ENCODE data around the gene PRRT3. TPM values are rescaled to one million over a fixed set of nuclear protein-coding genes. Genes with fewer than 3 reads are reported as not detected.
A peak's percentile ranks its signal among the peaks of the same experiment; 100 is the strongest.

PRRT3 gene
- total RNA-seq, 1 experiment from 2014 or later, result 9.2 TPM

DNA sequence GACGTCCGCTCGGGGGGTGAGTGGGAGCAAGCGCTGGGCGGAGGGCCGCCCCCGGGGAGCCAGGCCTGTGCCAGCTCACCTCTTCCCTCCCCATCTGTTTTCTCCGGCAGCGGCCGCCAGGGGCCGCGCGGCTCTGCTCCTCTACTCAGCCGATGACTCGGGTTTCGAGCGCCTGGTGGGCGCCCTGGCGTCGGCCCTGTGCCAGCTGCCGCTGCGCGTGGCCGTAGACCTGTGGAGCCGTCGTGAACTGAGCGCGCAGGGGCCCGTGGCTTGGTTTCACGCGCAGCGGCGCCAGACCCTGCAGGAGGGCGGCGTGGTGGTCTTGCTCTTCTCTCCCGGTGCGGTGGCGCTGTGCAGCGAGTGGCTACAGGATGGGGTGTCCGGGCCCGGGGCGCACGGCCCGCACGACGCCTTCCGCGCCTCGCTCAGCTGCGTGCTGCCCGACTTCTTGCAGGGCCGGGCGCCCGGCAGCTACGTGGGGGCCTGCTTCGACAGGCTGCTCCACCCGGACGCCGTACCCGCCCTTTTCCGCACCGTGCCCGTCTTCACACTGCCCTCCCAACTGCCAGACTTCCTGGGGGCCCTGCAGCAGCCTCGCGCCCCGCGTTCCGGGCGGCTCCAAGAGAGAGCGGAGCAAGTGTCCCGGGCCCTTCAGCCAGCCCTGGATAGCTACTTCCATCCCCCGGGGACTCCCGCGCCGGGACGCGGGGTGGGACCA, 19.2 kb downstream of the PRRT3 start:
- H3K36me3 Mint-ChIP-seq, result peaks cover 23% of the 10 kb centered on the region
- CTCF ChIA-PET, result interaction anchor here (0.6 to 5.5 kb wide), 34 partner anchors 9 to 431 kb away, joined by 3 to 143 read pairs (median 4); partner anchors contain the start of genes ARPC4, IL17RC, IL17RE and PRRT3
- H3K27ac Mint-ChIP-seq, result peak overlapping the region; percentile 53; the same call in 1 of the 2 replicates
- H3K4me1 Mint-ChIP-seq, result peaks cover 14% of the 10 kb centered on the region
- POLR2A ChIA-PET, result interaction anchor here (0.6 to 2.7 kb wide), 10 partner anchors 9 to 315 kb away, joined by 3 to 35 read pairs (median 6); partner anchors contain the start of genes ARPC4, IL17RE, PRRT3 and TATDN2
- peak; percentile 88 for DNase-seq (ENCODE audit: low spot score)
- peak; percentile 71 for ATAC-seq
- peaks cover 10% of the 10 kb centered on the region for H3K27me3 Mint-ChIP-seq (ENCODE audit: low read depth)
- H3K9me3 Mint-ChIP-seq, result peaks cover 8% of the 10 kb centered on the region; the same call in 1 of the 2 replicates
- peak overlapping the region; percentile 93 for H3K4me3 Mint-ChIP-seq
- no peak for TF ChIP-seq ELF4 (CRISPR knock-in tag; IDR thresholded peaks at IDR 0.05; ENCODE audit: low read depth)
- TF ChIP-seq ZMAT4 (CRISPR knock-in tag; IDR thresholded peaks at IDR 0.05), result no peak
- no peak for TF ChIP-seq MLX (CRISPR knock-in tag; IDR thresholded peaks at IDR 0.05)
- TF ChIP-seq CBFB (CRISPR knock-in tag; IDR thresholded peaks at IDR 0.05; ENCODE audit: low read depth), result 0 out of 2 replicates have a peak, but pooled peaks have one; percentile 38
- TF ChIP-seq ETV6 (CRISPR knock-in tag; IDR thresholded peaks at IDR 0.05), result no peak
- TF ChIP-seq GRHL2 (CRISPR knock-in tag; IDR thresholded peaks at IDR 0.05; ENCODE audit: insufficient replicate concordance, severe bottlenecking), result no peak
- TF ChIP-seq NR3C1 (CRISPR knock-in tag; conservative IDR thresholded peaks at IDR 0.05; ENCODE audit: low read depth), result no peak
- TF ChIP-seq MAX (CRISPR knock-in tag; IDR thresholded peaks at IDR 0.05), result peak; percentile 88; the same call in 1 of the 2 replicates
- TF ChIP-seq, protein P1, sequence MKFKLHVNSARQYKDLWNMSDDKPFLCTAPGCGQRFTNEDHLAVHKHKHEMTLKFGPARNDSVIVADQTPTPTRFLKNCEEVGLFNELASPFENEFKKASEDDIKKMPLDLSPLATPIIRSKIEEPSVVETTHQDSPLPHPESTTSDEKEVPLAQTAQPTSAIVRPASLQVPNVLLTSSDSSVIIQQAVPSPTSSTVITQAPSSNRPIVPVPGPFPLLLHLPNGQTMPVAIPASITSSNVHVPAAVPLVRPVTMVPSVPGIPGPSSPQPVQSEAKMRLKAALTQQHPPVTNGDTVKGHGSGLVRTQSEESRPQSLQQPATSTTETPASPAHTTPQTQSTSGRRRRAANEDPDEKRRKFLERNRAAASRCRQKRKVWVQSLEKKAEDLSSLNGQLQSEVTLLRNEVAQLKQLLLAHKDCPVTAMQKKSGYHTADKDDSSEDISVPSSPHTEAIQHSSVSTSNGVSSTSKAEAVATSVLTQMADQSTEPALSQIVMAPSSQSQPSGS (CRISPR knock-in tag; IDR thresholded peaks at IDR 0.05; ENCODE audit: borderline replicate concordance, low read depth), result no peak
- TF ChIP-seq, protein P2, sequence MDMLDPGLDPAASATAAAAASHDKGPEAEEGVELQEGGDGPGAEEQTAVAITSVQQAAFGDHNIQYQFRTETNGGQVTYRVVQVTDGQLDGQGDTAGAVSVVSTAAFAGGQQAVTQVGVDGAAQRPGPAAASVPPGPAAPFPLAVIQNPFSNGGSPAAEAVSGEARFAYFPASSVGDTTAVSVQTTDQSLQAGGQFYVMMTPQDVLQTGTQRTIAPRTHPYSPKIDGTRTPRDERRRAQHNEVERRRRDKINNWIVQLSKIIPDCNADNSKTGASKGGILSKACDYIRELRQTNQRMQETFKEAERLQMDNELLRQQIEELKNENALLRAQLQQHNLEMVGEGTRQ (CRISPR knock-in tag; IDR thresholded peaks at IDR 0.05), result no peak
- TF ChIP-seq FOXK1 (CRISPR knock-in tag; IDR thresholded peaks at IDR 0.05), result no peak
- TF ChIP-seq JUN (CRISPR knock-in tag; IDR thresholded peaks at IDR 0.05), result peak; percentile 67
- 0 out of 2 replicates have a peak, but pooled peaks have one; percentile 40 for TF ChIP-seq ZNF138 (CRISPR knock-in tag; conservative IDR thresholded peaks at IDR 0.05)
- no peak for TF ChIP-seq ERG (CRISPR knock-in tag; IDR thresholded peaks at IDR 0.05)
- TF ChIP-seq ESRRA (CRISPR knock-in tag; IDR thresholded peaks at IDR 0.05; ENCODE audit: borderline replicate concordance), result no peak
- TF ChIP-seq FOXP4 (CRISPR knock-in tag; IDR thresholded peaks at IDR 0.05), result peak; percentile 83
- TF ChIP-seq ZNF121 (CRISPR knock-in tag; IDR thresholded peaks at IDR 0.05), result 0 out of 2 replicates have a peak, but pooled peaks have one; percentile 43
- TF ChIP-seq RELA (CRISPR knock-in tag; IDR thresholded peaks at IDR 0.05; ENCODE audit: borderline replicate concordance), result 0 out of 2 replicates have a peak, but pooled peaks have one; percentile 57
- TF ChIP-seq ARID4B (CRISPR knock-in tag; IDR thresholded peaks at IDR 0.05; ENCODE audit: borderline replicate concordance), result no peak; the same call in 1 of the 2 replicates
- TF ChIP-seq CREM (CRISPR knock-in tag; IDR thresholded peaks at IDR 0.05), result peak; percentile 62; the same call in 1 of the 2 replicates
- no peak for TF ChIP-seq IRF1 (CRISPR knock-in tag; IDR thresholded peaks at IDR 0.05)

Data from WTC11 (cell line).